ENCODE data around the gene AAR2.

Gene AAR2

DNA sequence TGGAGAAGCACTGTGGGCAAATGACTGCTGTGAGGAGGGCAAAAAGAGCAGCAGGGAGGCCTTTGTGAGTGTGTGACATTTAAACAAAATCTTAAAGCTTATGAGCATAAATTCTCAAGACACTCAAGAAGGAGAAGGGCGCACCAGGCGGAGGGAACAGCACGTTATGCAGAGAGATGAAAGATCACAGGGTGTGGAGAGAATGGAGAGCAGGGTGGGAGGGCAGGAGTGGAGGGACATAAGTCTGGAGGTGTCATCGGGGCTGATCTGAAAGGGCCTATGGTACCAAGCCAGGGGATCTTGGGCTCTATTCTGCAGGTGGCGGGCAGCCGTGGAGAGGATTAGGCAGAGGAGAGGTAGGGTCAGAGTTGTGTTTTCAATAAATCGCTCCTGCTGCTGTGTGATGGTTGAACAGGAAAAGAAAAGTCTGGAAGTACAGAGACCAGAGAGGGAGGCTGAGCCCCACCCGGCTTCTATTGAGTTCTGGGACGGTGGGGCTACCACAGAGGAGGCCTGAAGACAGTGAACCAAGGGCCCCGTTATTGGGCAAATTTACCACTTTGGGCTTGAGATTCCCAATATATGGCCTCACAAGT is 45.6 kb downstream of the AAR2 start:
- no peak for DNase-seq

- no peak for DNase-seq
Observed at GRCh38 chr20:36284751-36285150, 48.5 kb downstream of the AAR2 start.

- no peak for DNase-seq
Observed at GRCh38 chr20:36285746-36286447, 49.6 kb downstream of the AAR2 start.

DNA sequence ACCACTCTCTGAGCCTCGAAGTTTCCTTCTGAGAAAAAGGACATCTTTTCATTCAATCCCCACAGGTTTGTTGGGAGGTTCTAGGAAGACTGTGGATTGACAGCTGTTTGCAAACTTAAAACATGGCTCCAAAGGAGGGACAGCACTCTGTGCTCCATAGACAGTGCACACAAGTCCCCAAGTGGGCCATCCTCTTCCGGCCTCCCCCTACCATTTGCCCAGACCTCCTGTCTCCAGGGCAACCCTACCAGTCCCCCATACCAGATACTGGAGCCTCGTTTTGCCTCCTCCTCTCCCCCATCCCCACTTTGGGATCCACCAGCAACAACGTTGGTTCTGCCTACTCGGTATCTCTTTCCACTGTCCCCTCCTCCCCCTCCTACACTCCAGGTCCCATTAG is 61.4 kb downstream of the AAR2 start:
- DNase-seq, result no peak

- no peak for DNase-seq
Observed at GRCh38 chr20:36298061-36298460, 61.8 kb downstream of the AAR2 start.

GRCh38 chr20:36298795-36299339 is 62.6 kb downstream of the AAR2 start:
- no peak for DNase-seq

DNA sequence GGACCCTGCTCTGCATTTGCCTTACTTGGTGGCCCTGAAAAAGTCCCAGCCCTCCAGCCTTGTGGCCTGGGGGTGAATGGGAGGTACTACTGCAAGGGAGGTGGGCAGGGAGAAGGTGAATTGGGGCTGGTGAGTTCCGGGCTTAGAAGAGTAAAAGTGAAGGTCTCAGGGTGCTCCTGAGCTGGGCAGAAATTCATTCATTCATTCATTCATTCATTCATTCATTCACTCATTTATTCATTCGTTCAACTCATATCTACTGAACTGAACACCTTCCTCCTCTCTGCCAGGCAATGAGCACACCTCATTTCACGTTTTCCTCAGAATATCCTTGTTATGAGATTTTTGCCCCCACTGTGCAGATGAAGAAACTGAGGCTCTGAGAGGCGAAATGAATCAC is 63.2 kb downstream of the AAR2 start:
- DNase-seq, result no peak

- no peak for DNase-seq
Observed at GRCh38 chr20:36301359-36302119, 65.3 kb downstream of the AAR2 start.

DNA sequence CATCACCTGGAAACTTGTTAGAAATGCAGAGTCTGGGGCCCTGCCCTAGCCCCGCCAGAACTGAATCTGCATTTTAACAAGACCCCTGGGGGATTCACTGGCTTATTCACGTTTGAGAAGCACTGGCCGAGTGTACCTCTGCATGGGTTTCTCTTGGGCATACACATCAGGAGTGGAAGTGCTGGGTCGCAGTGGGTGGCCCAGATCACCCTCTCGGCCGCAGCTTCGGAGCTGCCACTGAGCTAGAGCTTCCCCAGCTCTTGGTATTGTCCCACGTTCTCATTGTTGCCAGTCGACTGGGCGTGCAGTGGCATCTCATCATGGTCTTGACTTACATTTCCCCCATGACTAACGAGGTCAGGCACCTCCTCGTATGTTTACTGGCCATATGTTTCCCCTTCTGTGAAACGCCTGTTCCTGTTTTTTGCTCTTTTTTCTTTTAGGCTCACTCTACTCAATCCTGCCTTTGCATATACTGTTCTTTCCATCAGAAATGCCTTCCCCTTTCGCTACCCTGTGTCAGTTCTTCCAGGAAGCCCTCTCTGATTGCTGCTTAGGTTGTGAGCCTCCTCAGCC is 66.8 kb downstream of the AAR2 start:
- DNase-seq, result no peak

GRCh38 chr20:36303831-36304230 is 67.6 kb downstream of the AAR2 start:
- DNase-seq, result no peak

- DNase-seq, result no peak
Observed at GRCh38 chr20:36304786-36305495, 68.7 kb downstream of the AAR2 start.

DNA sequence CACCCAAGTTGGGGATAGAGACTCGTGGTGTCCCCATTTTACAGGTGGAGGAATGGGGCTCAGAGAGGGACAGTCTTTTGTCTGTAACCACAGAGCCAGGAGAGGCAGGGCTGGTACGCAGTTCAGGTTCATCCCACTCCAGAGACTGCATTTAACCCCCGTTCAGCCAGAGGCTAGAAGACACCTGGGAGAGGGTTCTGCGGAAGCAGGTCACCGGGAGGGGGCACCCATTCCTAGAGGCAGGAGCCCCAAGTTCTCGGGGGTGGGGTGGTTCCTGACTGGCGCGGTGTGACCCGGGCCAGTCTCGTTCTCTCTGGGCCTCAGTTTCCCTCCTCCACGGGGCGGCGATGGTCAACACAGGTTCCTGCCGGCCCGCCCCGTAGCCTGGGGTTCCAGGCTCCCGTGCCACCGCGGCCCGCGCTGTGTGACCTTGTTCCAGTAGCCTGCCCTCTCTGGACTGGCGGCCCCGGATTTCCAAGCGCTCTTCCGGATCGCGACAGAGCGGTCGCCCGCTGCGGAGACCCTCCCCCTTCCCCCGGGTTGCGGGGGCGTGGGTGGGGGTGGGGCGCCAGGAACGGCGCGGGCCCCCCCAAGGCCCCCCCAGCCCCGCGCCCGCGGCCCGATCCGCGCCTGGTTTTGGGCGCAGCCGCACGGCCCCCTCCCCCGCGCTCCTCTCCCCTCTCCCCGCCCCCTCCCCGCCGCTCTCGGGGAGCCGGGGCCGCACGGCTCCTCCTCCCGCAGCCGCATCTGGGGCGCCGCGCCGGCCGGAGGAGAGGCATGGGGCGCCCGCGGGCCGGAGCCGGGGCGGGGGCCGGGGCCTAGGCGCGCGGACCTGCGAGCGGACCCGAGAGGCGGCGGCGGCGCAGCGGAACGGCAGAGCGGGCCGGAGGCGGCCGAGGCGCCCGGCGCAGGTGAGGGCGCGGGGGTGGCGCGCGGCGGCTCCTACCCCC is 69.6 kb downstream of the AAR2 start, which contains the start of gene DLGAP4:
Gene DLGAP4 (plus strand): TSS at position 738 of the 950 bp plus-strand sequence. CDS start 125,379 bp downstream, outside the sequence.
- no peak for DNase-seq
